OCI-LY7 (cell line): ENCODE measurements around the gene GJA1.
"Not testable (repeated sequence)": the region's sequence is repeated elsewhere in the genome, so short reads cannot be mapped to it uniquely, and the experiment has no call there.

Experiments used
- CTCF ChIP-seq: fragments of 200-600 bp; sonication (generic); conservative IDR thresholded peaks from 2 replicates; pipeline ENCODE4 v1.5.1; 2014; ENCODE audit warnings: mild to moderate bottlenecking, antibody characterized with exemption, low read length, moderate library complexity, mixed read lengths
- EZH2phosphoT487 ChIP-seq: fragments of 200-600 bp; sonication (generic); IDR thresholded peaks from 2 replicates; pipeline ENCODE4 v1.6.1; 2018; ENCODE audit warnings: low read depth, borderline replicate concordance, mild to moderate bottlenecking, mixed run types, antibody characterized with exemption, low read length, moderate library complexity, mixed read lengths

GRCh38 chr6:121446705-121447104 is 11.3 kb downstream of the GJA1 start:
- not testable (repeated sequence) for TF ChIP-seq CTCF, EZH2phosphoT487
